Ishikawa (cell line): ENCODE results near the gene PXN.

Experiments used
- CREB1 ChIP-seq: IDR thresholded peaks from 2 replicates; pipeline ENCODE4 v1.6.1; 2012; ENCODE audit warnings: low read depth
- EP300 ChIP-seq: IDR thresholded peaks from 2 replicates; pipeline ENCODE4 v1.6.1; 2012; ENCODE audit warnings: borderline replicate concordance
- FOXM1 ChIP-seq: IDR thresholded peaks from 2 replicates; pipeline ENCODE4 v1.6.1; 2012; ENCODE audit warnings: low read depth, borderline replicate concordance
- RAD21 ChIP-seq: IDR thresholded peaks from 2 replicates; pipeline ENCODE4 v1.6.1; 2012; ENCODE audit warnings: low read depth
- YY1 ChIP-seq: IDR thresholded peaks from 2 replicates; pipeline ENCODE4 v1.6.1; 2012; ENCODE audit warnings: low read depth

- TF ChIP-seq FOXM1 (no peak), CREB1 (no peak), YY1 (no peak), EP300 (no peak; the same call in 1 of the 2 replicates), RAD21 (no peak)
These were observed 40.4 kb downstream of the PXN start for GRCh38 chr12:120225200-120225558.
